ENCODE data around the gene LRRC70. TPM values are rescaled to one million over a fixed set of nuclear protein-coding genes. Genes with fewer than 3 reads are reported as not detected.

LRRC70 gene
- total RNA-seq, 1 donor from 2014 or later: 10.4 TPM

DNA sequence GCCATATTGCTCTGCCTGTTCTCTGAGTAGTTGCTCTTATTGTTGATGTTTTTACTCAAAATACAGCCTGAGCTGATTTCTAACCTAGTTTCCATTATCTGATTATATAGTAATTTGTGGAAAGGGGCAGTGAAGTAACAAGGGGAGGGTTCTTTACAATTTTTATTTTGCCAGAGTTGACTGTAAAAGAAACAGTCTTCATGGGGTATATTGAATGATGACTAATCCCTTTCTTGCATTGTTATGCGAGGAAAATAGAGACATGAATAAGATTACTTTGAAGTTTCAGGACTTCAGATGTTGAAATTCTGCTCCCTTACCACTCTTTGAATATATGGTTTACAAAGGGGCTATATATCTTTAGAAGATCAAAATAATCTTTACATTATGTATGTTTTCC, 9.1 kb upstream of the LRRC70 start:
- intact Hi-C loops (cut with DNase I): no loop called here
- ATAC-seq: no peak
- DNase-seq (ENCODE audit: low spot score): no peak

DNA sequence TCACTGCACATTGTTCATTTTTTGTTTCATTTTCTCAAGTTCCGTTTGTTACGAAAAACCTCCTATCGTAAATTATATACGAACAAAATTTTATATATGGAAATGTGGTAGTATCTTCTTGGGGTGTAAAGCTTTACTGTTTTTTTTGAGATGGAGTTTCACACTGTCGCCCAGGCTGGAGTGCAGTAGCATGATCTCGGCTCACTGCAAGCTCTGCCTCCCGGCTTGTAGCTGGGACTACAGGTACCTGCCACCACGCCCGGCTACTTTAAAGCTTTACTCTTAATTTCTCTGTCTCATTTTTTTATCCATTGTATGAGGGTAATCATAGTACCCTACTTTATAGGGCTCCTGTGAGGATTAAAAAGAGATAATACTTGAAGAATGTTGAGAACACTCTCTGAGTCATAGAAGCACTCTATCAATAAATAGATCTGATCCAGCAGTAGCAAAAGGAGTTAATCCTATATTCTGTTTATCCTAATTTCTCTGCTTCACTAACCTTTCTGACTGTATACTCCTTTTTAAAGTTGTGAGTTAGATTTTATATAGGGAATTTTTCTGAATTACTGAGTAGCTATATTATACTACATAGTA, 5.6 kb upstream of the LRRC70 start:
- DNase-seq (ENCODE audit: low spot score) (no peak), ATAC-seq (no peak)
- intact Hi-C loops (cut with DNase I): no loop called here

DNA sequence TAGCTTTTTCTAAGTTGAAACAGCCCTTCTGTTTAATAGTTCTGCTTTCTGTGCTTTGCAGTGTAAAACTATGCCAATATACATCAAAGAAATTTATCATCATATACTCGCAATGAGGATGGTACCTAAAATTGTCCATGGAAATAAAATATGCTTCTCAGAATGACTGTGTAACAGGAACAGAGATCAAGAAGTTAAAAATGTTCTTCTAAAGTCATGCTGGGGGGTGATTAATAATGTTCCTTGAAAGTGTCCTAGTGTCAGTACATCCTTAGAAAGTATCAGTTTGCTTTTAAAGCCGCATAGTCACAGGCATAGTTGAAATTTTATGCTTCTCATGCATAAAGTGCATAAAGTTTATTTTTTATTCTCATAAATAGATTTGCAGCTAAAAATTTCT, 4.0 kb upstream of the LRRC70 start:
- DNase-seq (ENCODE audit: low spot score) (no peak), ATAC-seq (no peak)
- intact Hi-C loops (cut with DNase I): no loop called here

GRCh38 chr5:62575066-62575465, 3.6 kb upstream of the LRRC70 start:
- DNase-seq (ENCODE audit: low spot score) (no peak), ATAC-seq (no peak)
- intact Hi-C loops (cut with DNase I): no loop called here

DNA sequence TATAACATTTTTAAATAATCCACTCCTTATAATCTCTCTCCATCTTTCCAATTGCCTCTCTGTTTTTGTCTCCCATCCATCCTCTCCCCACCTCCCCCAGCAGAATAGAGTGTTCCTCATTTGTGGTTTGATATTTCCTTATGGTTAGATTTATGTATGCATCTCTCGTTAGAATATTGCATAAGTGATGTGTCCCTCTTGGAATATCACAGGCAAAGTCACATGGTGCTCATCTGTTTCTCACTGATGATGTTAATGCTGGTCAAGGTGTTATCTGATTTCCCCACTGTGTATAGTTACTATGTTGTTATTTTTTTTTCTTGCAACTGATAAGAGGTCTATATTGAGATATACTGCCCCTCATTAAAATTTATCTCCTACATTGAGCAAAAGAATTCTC, 3.1 kb upstream of the LRRC70 start:
- no peak for ATAC-seq
- DNase-seq (ENCODE audit: low spot score): no peak
- intact Hi-C loops (cut with DNase I): no loop called here

GRCh38 chr5:62576570-62577170, 1.9 kb upstream of the LRRC70 start:
- no peak for ATAC-seq
- intact Hi-C loops (cut with DNase I): no loop called here
- DNase-seq (ENCODE audit: low spot score): no peak

DNA sequence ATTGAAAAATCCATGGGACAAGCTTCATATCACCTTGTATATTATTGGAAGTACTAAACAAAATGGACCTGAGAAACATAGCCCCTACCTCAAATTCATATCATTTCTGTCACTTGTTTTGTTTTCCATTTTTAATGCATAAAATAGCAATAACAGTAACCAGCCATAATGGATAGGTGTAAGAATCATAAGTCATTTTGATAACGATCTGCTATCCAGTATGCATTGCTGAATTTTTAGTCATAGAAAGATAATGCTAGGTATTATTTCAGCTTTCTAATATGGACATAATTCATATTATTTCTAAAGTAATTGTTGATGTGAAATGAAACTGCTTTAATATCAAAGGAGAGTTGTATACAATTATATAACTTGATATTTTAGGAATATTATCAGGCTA, 1.1 kb upstream of the LRRC70 start:
- DNase-seq (ENCODE audit: low spot score): no peak
- no peak for ATAC-seq
- intact Hi-C loops (cut with DNase I): no loop called here

DNA sequence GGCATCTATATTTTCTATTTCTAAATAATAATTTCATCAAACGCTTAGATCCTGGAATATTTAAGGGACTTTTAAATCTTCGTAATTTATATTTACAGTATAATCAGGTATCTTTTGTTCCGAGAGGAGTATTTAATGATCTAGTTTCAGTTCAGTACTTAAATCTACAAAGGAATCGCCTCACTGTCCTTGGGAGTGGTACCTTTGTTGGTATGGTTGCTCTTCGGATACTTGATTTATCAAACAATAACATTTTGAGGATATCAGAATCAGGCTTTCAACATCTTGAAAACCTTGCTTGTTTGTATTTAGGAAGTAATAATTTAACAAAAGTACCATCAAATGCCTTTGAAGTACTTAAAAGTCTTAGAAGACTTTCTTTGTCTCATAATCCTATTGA, 1.1 kb downstream of the LRRC70 start:
- DNase-seq (ENCODE audit: low spot score) (no peak), ATAC-seq (no peak)
- intact Hi-C loops (cut with DNase I): no loop called here

DNA sequence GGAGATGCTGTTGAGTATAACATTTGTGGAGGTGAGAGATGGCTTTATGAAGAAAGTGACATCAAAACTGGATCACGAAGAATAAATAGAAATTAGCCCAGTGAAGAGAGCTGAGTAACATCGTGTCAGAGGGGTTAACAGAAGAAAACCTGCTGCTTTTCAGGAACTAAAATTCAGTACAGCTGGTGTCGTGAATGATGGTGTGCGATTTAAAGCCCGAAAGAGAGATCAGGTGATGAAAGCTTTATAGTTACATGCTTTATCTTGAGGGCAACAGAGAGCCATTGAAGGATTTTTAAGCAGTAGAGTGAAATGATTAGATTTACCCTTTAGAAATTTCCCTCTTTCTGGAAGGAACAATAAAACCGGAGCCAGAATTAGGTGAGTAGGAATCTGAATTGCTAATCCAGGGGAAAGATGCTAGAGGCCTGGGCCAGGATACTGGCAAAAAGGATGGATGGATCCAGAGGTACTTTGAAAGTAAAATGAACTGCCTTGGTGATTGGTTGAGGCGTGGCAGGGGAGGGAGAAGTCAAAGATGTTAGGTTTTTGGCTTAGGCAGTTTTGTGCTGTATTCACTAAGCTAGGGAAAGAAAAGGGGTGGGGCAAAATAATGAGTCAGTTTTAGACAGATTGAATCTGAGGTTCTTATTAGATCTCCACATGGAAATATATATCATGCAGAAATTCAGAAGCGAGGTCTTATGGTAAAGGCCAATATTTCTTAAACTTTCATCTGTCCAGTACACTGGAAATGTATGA, 3.4 kb downstream of the LRRC70 start:
- DNase-seq (ENCODE audit: low spot score) (no peak), ATAC-seq (no peak)
- intact Hi-C loops (cut with DNase I): no loop called here

GRCh38 chr5:62584391-62584790, 5.8 kb downstream of the LRRC70 start:
- ATAC-seq (no peak), DNase-seq (ENCODE audit: low spot score) (no peak)
- intact Hi-C loops (cut with DNase I): no loop called here

DNA sequence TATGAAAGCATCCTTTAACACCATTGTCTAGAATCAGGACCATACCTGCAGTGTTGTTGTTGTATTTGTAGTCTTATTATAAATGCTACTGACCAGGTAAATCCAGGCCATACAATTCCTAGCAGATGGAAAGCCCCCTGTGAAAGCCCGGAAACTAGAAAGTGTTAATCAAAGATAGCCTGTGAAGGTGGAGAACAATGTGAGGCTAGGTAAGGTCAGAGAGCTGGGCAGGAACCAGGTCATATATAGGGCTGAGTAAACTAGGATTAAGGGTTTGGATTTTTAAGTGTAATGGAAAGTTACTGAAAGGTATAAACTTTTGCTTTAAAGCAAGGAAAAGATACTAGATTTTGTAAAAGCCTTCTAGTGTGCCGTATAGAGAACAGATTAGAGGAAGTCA, 6.7 kb downstream of the LRRC70 start:
- intact Hi-C loops (cut with DNase I): no loop called here
- DNase-seq (ENCODE audit: low spot score) (no peak), ATAC-seq (no peak)

GRCh38 chr5:62585751-62586150, 7.1 kb downstream of the LRRC70 start:
- ATAC-seq (no peak), DNase-seq (ENCODE audit: low spot score) (no peak)
- intact Hi-C loops (cut with DNase I): no loop called here

DNA sequence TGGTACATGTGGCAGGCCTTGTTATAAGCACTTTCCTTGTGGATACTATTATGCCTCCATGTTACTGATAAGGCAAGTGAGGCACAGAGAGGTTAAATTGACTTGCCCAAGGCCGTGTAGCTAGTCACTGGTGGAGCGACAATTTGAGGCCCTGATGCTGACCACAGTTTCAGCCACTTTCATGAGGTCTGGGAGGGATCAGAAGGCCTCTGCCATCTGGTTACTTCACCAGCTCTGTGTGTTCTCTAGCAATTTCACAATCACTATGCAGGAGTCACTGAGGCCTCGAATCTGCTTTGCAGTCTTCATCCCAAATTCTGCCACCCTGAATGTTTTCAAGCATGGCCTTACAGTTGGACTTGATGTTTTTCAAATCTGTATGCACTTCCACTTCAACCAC, 9.1 kb downstream of the LRRC70 start:
- intact Hi-C loops (cut with DNase I): no loop called here

DNA sequence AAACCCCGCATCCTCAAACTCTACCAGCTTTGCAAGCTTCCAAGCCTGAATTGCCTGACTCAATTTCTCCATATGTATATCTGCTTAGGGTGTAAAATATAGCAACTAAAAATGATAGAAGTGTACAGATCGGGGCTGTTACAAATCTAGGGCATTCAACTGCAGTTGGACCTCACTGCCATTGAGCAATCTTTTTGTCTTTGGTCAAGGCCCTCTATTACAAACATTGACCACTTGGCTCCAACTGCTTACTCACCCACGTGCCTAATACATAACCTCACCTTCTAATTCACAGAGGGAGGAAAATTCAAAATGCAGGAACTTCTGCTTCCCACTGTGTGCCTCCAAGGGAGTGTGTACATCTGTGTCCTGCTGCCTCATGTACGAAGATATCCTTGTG, 10.0 kb downstream of the LRRC70 start:
- intact Hi-C loops (cut with DNase I): no loop called here
- DNase-seq (ENCODE audit: low spot score): no peak
- ATAC-seq: no peak

More for the DNA sequence above, 9.1 kb downstream of the LRRC70 start:
- DNase-seq (ENCODE audit: low spot score): no peak
- no peak for ATAC-seq

DNA sequence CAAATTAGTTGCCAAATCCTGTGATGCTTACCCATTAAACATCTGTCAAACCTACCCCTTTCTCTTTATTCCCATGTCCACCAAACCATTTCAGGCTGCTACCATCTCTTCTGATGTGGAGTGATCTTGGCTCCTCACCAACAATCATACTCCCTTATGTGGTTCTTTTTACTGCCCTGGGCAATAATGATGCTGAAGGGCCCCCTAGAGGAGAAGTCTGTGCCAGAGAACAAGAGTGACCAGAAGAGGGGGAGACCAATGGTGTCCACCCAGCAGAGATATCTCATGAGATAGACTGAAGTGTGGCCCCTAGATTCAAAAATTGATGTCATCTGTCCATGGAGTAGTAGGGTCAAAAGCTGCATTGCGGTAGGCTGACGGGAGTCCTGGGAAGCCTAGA, 10.9 kb downstream of the LRRC70 start:
- ATAC-seq: no peak
- no peak for DNase-seq (ENCODE audit: low spot score)
- intact Hi-C loops (cut with DNase I): no loop called here

- intact Hi-C loops (cut with DNase I): no loop called here
- DNase-seq (ENCODE audit: low spot score) (no peak), ATAC-seq (no peak)
Observed at GRCh38 chr5:62590387-62590786, 11.8 kb downstream of the LRRC70 start.

GRCh38 chr5:62592558-62592957, 13.9 kb downstream of the LRRC70 start:
- intact Hi-C loops (cut with DNase I): no loop called here
- DNase-seq (ENCODE audit: low spot score) (no peak), ATAC-seq (no peak)

DNA sequence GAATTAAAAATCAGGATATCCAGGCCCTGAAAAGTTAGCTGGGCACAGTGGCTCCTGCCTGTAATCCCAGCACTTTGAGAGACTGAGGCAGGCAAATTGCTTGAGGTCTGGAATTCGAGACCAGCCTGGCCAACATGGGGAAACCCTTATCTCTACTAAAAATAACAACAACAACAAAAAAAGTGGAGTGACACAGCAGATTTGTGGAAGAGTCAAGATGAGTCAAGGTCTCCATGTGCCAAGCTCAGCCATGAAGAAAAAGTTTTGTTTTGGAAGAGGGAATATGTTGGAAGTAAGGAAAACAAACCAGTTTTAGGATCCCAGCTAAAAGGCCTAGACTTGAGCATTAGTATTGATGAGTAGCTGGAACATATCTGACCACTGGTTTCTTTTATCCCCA, 14.7 kb downstream of the LRRC70 start:
- no peak for DNase-seq (ENCODE audit: low spot score)
- intact Hi-C loops (cut with DNase I): no loop called here
- no peak for ATAC-seq

DNA sequence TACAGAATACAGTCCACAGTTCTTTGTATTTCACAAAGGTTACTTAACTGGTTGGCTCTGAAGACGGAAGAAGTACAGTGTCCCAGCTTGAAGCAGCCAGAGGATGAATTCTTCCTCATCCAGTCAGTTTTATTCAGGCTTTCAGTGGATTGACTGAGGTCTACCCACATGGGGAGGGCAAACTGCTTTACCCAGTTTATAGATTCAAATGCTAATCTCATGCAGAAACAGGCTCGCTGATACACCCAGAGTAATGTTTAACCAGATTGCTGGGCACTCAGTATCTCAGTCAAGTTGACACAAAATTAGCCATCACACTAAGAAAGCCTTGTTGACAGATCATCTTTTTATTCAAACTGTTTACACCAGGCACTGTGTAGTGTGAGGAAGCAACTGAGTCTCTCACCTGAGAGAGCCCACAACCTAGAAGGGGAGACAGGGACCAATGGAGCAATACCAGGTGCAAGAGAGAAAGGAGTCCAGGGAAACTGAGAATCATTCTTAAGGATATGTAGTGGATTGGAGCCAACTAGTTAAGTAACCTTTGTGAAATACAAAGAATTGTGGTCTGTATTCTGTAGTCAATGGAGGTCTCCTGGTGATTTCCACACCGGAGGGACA, 15.9 kb downstream of the LRRC70 start:
- intact Hi-C loops (cut with DNase I): no loop called here
- no peak for ATAC-seq
- no peak for DNase-seq (ENCODE audit: low spot score)

DNA sequence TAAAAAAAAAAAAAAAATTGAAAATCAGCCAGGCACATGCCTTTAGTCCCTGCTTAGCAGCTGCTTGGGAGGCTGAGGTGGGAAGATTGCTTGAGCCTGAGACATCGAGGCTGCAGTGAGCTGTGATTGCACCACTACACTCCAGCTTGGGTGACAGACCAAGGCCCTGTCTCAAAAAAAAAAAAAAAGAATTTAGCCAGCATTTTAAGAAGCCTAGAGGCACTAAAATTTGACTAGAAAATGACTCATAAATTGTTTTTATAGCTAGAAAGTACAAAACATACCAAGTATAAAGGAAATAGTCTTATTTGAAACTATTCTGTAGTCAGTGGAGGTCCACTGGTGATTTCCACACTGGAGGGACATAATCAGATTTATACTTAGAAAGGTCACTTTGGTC, 17.5 kb downstream of the LRRC70 start:
- intact Hi-C loops (cut with DNase I): no loop called here
- DNase-seq (ENCODE audit: low spot score): no peak
- ATAC-seq: no peak
